Endodermal cell (in vitro differentiated cells): ENCODE results near the gene BTRC. TPM values are rescaled to one million over a fixed set of nuclear protein-coding genes. Genes with fewer than 3 reads are reported as not detected.

Source experiments
- DNase-seq: peaks from one replicate; pipeline ENCODE4 v3.0.0-alpha.2; 2017
- H3K27ac ChIP-seq: 2 replicates; pipeline ENCODE4 v1.5.1; 2013; ENCODE audit warnings: mild to moderate bottlenecking, low read depth, low read length, moderate library complexity
- H3K27me3 ChIP-seq: 2 replicates; pipeline ENCODE4 v1.6.1; 2013; ENCODE audit warnings: mild to moderate bottlenecking, low read length, moderate library complexity; ENCODE audit not compliant: insufficient read depth, control insufficient read depth, poor library complexity, severe bottlenecking
- H3K36me3 ChIP-seq: 2 replicates; pipeline ENCODE4 v1.7.0; 2013; ENCODE audit warnings: mild to moderate bottlenecking, low read length, moderate library complexity; ENCODE audit not compliant: control insufficient read depth, insufficient read depth
- H3K4me1 ChIP-seq: one replicate; pipeline ENCODE4 v1.7.0; 2013; ENCODE audit warnings: low read length; ENCODE audit not compliant: control insufficient read depth, insufficient read depth
- H3K4me3 ChIP-seq: 2 replicates; pipeline ENCODE4 v1.5.1; 2013; ENCODE audit warnings: mild to moderate bottlenecking, low read length, moderate library complexity
- H3K9ac ChIP-seq: 2 replicates; pipeline ENCODE4 v1.6.1; 2013; ENCODE audit warnings: mild to moderate bottlenecking, low read length, moderate library complexity; ENCODE audit not compliant: poor library complexity, severe bottlenecking; ENCODE audit errors: extremely low read depth
- H3K9me3 ChIP-seq: 2 replicates; pipeline ENCODE4 v1.6.1; 2013; ENCODE audit warnings: mild to moderate bottlenecking, low read length, moderate library complexity; ENCODE audit not compliant: control insufficient read depth
- H3K27ac Mint-ChIP-seq: 2 replicates; pipeline ENCODE4 v1.8.0; 2020; ENCODE audit warnings: mixed read lengths
- H3K27me3 Mint-ChIP-seq: 2 replicates; pipeline ENCODE4 v1.8.0; 2021; ENCODE audit warnings: mild to moderate bottlenecking, mixed read lengths; ENCODE audit not compliant: insufficient read depth
- H3K36me3 Mint-ChIP-seq: 2 replicates; pipeline ENCODE4 v1.8.0; 2020; ENCODE audit warnings: low read depth, mixed read lengths
- H3K4me1 Mint-ChIP-seq: 2 replicates; pipeline ENCODE4 v1.8.0; 2020; ENCODE audit warnings: mixed read lengths
- H3K4me3 Mint-ChIP-seq: 2 replicates; pipeline ENCODE4 v1.8.0; 2020; ENCODE audit warnings: mild to moderate bottlenecking, moderate library complexity, mixed read lengths
- H3K9me3 Mint-ChIP-seq: 2 replicates; pipeline ENCODE4 v1.8.0; 2020; ENCODE audit warnings: mild to moderate bottlenecking, mixed read lengths
- CTCF ChIP-seq: fragments of 200-600 bp; sonication (generic); conservative IDR thresholded peaks from 2 replicates; pipeline ENCODE4 v1.5.0; 2021; ENCODE audit warnings: antibody characterized with exemption, mild to moderate bottlenecking
- WGBS, 2 experiments: methylation state at CpG; one replicate each; pipeline versions ENCODE4 v1.1.5 to v1.1.7; 2013; ENCODE audit warnings: missing lambda C conversion rate in 2 of 2, mixed read lengths in 1 of 2; ENCODE audit not compliant: insufficient coverage in 1 of 2, insufficient read length in 1 of 2; 5-methylcytosine and 5-hydroxymethylcytosine counted together
- total RNA-seq, 2 donors: library from RNA; stranded (reverse); fragmentation: NEBNext Ultra II Directional in 1 of 2; extraction: Animal tissue kit (Norgen Biotek cat#: 25700) in 1 of 2; gene quantifications; 2 replicates in 1 of 2; 3 replicates in 1 of 2; pipeline ENCODE4 v1.2.1, GENCODE V29; 2021

Gene BTRC
- total RNA-seq, 2 donors from 2014 or later = 30.1 to 38.2 TPM

- Histone ChIP-seq H3K27me3 (peaks cover 9% of the 10 kb centered on the region), H3K4me1 (peaks cover 3% of the 10 kb centered on the region), H3K27ac (no peak overlapping the region), H3K36me3 (peaks cover 27% of the 10 kb centered on the region), H3K4me3 (no peak overlapping the region), H3K9ac (no peak overlapping the region), H3K9me3 (peaks cover 9% of the 10 kb centered on the region)
- Mint-ChIP-seq H3K27ac (no peak overlapping the region), H3K27me3 (peaks cover 12% of the 10 kb centered on the region), H3K9me3 (peaks cover 13% of the 10 kb centered on the region), H3K4me1 (peaks cover 13% of the 10 kb centered on the region), H3K36me3 (peaks cover 52% of the 10 kb centered on the region), H3K4me3 (no peak overlapping the region)
- DNase-seq = no peak
- WGBS, 2 experiments = 89% methylated on average over 4 to 7 of the region's 7 CpGs
- no peak for TF ChIP-seq CTCF
Observed at GRCh38 chr10:101577121-101577871, 223.3 kb downstream of the BTRC start.

- 91 to 96% methylated on average over 4 to 5 of the region's 5 CpGs for WGBS, 2 experiments
- TF ChIP-seq CTCF = no peak
- Histone ChIP-seq H3K27me3 (peaks cover under 1% of the 10 kb centered on the region), H3K4me1 (peaks cover 3% of the 10 kb centered on the region), H3K4me3 (no peak overlapping the region), H3K9ac (no peak overlapping the region), H3K36me3 (peaks cover 36% of the 10 kb centered on the region), H3K9me3 (peaks cover 9% of the 10 kb centered on the region), H3K27ac (no peak overlapping the region)
- peaks cover 13% of the 10 kb centered on the region for H3K4me1 Mint-ChIP-seq
- peaks cover 57% of the 10 kb centered on the region for H3K36me3 Mint-ChIP-seq
- H3K27me3 Mint-ChIP-seq = peaks cover 4% of the 10 kb centered on the region
- H3K27ac Mint-ChIP-seq = no peak overlapping the region
- no peak overlapping the region for H3K4me3 Mint-ChIP-seq
- DNase-seq = no peak
- peaks cover 8% of the 10 kb centered on the region for H3K9me3 Mint-ChIP-seq
Observed at GRCh38 chr10:101578192-101578591, 224.2 kb downstream of the BTRC start.

- H3K4me1 ChIP-seq = peaks cover 3% of the 10 kb centered on the region
- DNase-seq = no peak
- no peaks in the 10 kb centered on the region for H3K27me3 Mint-ChIP-seq
- H3K27ac Mint-ChIP-seq = no peak overlapping the region
- WGBS, 2 experiments = 92 to 100% methylated on average over 7 to 13 of the region's 13 CpGs
- H3K4me3 Mint-ChIP-seq = no peak overlapping the region
- H3K9ac ChIP-seq = no peak overlapping the region
- H3K9me3 ChIP-seq = peaks cover 9% of the 10 kb centered on the region
- peaks cover 13% of the 10 kb centered on the region for H3K4me1 Mint-ChIP-seq
- no peaks in the 10 kb centered on the region for H3K27me3 ChIP-seq
- peaks cover 8% of the 10 kb centered on the region for H3K9me3 Mint-ChIP-seq
- H3K27ac ChIP-seq = no peak overlapping the region
- peaks cover 63% of the 10 kb centered on the region for H3K36me3 Mint-ChIP-seq
- H3K4me3 ChIP-seq = no peak overlapping the region
- no peak for TF ChIP-seq CTCF
- H3K36me3 ChIP-seq = peaks cover 43% of the 10 kb centered on the region
Observed at GRCh38 chr10:101578803-101579515, 225.0 kb downstream of the BTRC start.
